ENCODE data around the gene POM121.
"Not testable (repeated sequence)": the region's sequence is repeated elsewhere in the genome, so short reads cannot be mapped to it uniquely, and the experiment has no call there.

Gene POM121

GRCh38 chr7:72924733-72925545 is at the start of gene POM121:
Gene POM121 (plus strand): TSS chr7:72925095. CDS start chr7:72925122, 27 bp downstream.
- peak; percentile 95 for DNase-seq

- DNase-seq = peak; percentile 95
Measured at GRCh38 chr7:72879079-72879736, 45.7 kb upstream of the POM121 start.

GRCh38 chr7:72879737-72880215 is 45.1 kb upstream of the POM121 start:
- DNase-seq = peak; percentile 70

- DNase-seq = not testable (repeated sequence)
Measured at GRCh38 chr7:72891750-72892149, 33.1 kb upstream of the POM121 start.

DNA sequence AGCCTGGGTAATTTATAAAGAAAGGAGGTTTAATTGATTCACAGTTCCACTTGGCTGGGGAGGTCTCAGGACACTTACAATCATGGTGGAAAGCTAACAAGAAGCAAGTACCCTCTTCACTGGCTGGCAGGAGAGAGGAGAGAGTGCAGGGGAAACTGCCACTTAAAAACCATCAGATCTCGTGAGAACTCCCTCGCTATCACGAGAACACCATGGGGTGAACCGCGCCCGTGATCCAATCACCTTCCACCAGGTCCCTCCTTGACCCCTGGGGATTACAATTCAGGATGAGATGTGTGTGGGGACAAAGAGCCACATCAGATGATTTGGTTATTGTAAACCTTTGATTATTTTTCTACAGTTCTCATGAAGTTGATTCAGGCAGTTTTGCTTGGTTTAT is 20.2 kb upstream of the POM121 start:
- DNase-seq = not testable (repeated sequence)

- DNase-seq = not testable (repeated sequence)
Measured at GRCh38 chr7:72908422-72908821, 16.5 kb upstream of the POM121 start.

- DNase-seq = not testable (repeated sequence)
Measured at GRCh38 chr7:72911395-72911794, 13.5 kb upstream of the POM121 start.

GRCh38 chr7:72913750-72914149 is 11.1 kb upstream of the POM121 start:
- DNase-seq = not testable (repeated sequence)

DNA sequence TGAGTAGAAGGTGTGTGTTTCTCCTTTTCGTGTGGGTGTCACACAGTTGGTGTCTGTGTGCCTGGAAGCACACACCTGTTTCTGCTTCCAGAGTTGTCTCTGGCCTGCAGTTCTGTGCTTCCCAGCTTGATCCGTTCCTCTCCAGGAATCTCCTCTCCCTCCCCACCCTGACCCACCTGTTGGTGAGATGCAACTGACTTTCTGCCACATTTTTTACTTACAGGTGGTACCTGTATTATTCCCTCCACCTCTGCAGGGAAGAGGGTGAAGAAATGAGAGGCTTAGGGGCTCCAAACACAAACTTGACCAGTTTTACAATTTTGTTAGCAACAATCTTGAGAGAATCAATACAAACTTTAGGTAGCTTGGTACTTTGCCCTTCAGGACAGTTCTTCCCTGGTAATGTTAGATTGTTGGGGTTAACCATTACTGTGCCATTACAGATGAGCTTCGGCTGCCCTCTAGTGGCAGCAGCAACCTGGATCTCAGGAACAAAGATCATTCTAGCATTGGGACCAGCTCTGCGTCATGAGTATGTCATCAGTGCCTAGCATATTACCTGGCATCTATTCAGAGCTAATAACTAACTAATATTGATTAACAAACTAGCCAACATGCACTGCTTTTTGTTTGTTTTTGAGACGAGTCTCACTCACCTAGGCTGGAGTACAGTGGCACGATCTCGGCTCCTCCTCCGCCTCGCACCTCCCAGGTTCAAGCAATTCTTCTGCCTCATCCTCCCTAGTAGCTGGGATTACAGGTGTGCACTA is 10.0 kb upstream of the POM121 start:
- peak; percentile 56 for DNase-seq

DNA sequence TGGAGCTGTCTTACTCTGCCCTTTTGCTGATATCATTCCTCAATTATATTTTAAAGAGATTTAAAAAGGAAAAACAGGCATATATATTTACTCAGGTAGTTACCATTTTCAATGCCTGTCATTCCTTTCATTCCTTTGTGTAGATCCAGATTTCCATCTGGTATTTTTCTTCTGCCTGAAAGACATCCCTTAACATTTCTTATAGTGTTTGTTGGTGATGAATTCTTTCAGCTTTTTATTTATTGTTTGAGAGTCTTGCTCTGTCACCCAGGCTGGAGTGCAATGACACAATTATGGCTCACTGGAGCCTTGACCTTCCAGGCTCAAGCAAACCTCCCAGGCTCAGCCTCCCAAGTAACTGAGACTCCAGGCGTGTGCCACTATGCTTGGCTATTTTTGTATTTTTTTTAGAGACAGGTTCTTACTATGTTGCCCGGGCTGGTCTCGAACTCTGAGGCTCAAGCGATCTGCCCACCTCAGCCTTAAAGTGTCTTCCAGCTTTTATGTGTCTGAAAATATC is 5.6 kb upstream of the POM121 start:
- DNase-seq = no peak

DNA sequence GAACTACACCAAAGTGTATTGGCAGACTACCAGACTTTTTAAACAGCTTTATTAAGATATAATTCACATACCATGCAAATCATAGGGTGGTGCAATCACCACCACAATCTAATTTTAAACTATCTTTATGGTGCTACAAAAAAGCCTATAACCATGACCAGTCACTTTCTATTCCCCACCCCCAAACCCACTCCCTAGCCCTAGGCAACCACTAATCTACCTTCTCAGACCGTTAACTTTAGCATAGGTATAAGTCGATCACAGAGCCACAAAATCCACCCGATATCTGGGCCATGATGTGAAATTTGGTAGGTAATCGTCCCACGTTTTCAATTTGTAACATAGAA is 536 bp upstream of the POM121 start:
- no peak for DNase-seq

DNA sequence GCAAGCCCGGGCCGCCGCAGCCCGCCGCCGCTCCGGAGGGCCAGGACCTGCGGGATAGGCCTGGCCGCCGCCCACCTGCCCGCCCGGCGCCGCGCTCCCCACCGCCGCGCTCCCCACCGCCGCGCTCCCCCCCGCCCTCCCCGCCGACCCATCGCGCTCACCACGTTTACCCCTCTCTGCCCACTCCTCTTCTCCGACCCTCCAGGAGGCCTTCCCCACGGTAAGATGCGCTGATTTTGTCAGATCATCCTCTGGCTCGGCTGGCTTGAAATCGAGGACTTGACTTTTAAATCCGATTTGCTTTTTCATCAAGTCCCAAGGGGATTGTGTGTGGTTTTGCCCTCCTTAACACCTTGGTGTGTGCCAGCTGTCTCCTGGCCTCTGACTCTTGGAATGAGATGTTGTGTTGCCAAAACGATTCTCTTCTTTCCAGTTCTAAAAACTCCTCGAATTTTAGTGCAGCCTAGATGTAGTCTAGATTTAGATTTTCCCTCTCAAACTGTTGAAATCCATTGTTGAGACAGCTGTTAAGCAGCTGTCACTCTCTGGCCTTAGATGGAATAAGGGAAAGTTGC is 738 bp downstream of the POM121 start:
- DNase-seq = no peak

GRCh38 chr7:72927791-72928190 is 2.9 kb downstream of the POM121 start:
- not testable (repeated sequence) for DNase-seq

- not testable (repeated sequence) for DNase-seq
Measured at GRCh38 chr7:72928216-72928615, 3.3 kb downstream of the POM121 start.

DNA sequence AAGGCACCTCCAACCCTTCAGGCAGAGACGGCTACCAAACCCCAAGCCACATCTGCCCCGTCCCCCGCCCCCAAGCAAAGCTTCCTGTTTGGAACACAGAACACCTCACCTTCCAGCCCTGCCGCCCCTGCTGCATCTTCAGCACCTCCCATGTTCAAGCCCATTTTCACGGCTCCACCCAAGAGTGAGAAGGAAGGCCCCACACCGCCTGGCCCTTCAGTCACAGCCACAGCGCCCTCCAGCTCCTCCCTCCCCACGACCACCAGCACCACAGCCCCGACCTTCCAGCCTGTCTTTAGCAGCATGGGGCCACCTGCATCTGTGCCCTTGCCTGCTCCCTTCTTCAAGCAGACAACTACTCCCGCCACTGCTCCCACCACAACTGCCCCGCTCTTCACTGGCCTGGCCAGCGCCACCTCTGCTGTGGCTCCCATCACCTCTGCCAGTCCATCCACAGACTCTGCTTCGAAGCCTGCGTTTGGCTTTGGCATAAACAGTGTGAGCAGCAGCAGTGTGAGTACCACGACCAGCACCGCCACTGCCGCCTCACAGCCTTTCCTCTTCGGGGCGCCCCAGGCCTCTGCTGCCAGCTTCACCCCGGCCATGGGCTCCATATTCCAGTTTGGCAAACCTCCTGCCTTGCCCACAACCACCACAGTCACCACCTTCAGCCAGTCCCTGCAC is 17.3 kb downstream of the POM121 start:
- not testable (repeated sequence) for DNase-seq

DNA sequence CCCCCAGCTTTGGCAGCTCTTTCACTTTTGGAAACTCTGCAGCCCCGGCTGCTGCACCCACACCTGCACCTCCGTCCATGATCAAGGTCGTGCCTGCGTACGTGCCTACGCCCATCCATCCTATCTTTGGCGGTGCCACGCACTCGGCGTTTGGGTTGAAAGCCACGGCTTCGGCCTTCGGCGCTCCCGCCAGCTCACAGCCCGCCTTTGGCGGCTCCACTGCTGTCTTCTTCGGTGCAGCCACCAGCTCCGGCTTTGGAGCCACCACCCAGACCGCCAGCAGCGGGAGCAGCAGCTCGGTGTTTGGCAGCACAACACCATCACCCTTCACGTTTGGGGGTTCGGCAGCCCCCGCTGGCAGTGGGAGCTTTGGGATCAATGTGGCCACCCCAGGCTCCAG is 18.1 kb downstream of the POM121 start:
- not testable (repeated sequence) for DNase-seq

- DNase-seq = not testable (repeated sequence)
Measured at GRCh38 chr7:72944937-72945336, 20.0 kb downstream of the POM121 start.

- DNase-seq = not testable (repeated sequence)
Measured at GRCh38 chr7:72945597-72945996, 20.7 kb downstream of the POM121 start.

DNA sequence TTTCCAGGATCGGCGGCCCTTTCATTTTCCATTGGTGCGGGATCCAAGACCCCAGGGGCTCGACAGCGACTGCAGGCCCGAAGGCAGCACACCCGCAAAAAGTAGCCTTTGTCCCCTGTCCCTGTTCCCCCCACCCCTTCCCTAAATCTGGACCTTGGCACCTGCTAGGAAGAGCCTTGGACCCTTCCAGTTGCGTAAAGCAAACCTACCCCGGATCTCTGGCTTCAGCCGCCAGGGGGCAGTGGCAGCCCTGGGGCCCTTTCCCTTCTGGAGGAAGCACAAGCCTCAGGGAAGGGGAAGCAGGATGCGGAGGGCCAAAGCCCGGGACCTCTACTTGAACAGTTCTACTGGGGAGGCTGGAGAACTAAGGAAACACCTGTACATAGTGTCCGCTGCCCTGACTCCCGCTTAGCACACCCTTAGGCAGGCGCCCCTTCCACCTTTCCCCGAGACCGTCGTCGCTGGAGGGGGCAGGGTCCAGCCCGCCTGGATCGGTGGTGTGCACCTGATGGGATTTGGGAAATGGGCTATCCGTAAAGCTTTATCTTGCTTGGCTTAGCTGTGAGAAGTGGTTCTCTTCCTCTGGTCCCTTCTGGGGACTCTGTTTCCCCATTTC is 21.3 kb downstream of the POM121 start:
- DNase-seq = not testable (repeated sequence)

DNA sequence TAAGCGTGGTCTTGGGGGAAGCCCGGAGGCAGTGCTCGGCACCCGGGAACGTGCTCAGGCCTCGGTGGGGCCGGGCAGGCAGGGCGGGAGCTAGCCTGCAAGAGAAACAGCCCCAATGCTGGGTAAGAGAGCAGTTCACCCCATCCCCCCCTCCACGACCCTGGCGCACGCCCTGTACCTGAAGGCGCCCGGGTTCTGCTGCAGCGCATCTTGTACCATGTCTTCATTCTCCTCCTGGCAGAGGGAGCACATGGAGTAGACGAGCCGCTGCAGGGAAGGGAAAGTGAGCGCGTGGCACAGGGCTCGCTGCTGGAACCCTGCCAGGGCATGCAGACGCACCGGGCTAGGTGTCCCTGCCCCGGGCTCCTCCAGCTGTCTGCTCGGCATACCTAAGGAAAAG is 23.8 kb downstream of the POM121 start:
- DNase-seq = peak; percentile 1

- DNase-seq = not testable (repeated sequence)
Measured at GRCh38 chr7:72949276-72949675, 24.4 kb downstream of the POM121 start.

- DNase-seq = peak; percentile 7
Measured at GRCh38 chr7:72949686-72950085, 24.8 kb downstream of the POM121 start.

Measured in RPMI8226 (cell line).